Common myeloid progenitor, CD34-positive (primary cell): ENCODE measurements around the gene BICRAL.
"Not testable (repeated sequence)": the region's sequence is repeated elsewhere in the genome, so short reads cannot be mapped to it uniquely, and the experiment has no call there.

Experiments used
- CTCF ChIA-PET: fragments of 350-600 bp; sonication (Branson Sonifier 250); formaldehyde crosslinking; loops from one replicate; lab custom pipeline; 2021; ENCODE audit warnings: antibody characterized with exemption; lab: Charles Lee
- POLR2A ChIA-PET: fragments of 350-600 bp; sonication (Branson Sonifier 250); formaldehyde crosslinking; loops from one replicate; lab custom pipeline; 2021; ENCODE audit warnings: antibody characterized with exemption; lab: Charles Lee
- DNase-seq, 3 donors: peaks; one replicate each; pipeline versions ENCODE4 v3.0.0 to v3.0.0-alpha.2; 2013
- H3K27ac ChIP-seq, 2 experiments: 1 replicate in 1 of 2; 2 replicates in 1 of 2; pipeline ENCODE4 v1.7.0; 2013; ENCODE audit warnings: inconsistent platforms in 2 of 2, low read length in 2 of 2, mild to moderate bottlenecking in 2 of 2, low read depth in 1 of 2, moderate library complexity in 1 of 2; ENCODE audit not compliant: severe bottlenecking in 2 of 2, insufficient read depth in 1 of 2, poor library complexity in 1 of 2
- H3K27me3 ChIP-seq, 5 experiments: replicated peaks in 2 of 5; 1 replicate in 3 of 5; 2 replicates in 2 of 5; pipeline versions ENCODE4 v1.6.1 to v1.7.0; 2013; ENCODE audit warnings: low read length in 4 of 5, mild to moderate bottlenecking in 2 of 5, moderate library complexity in 2 of 5, inconsistent platforms in 1 of 5; ENCODE audit not compliant: insufficient read depth in 5 of 5, control insufficient read depth in 4 of 5
- H3K36me3 ChIP-seq, 4 experiments: 1 replicate in 2 of 4; 2 replicates in 2 of 4; pipeline versions ENCODE4 v1.6.1 to v1.7.0; 2013; ENCODE audit warnings: low read length in 3 of 4, control low read depth in 1 of 4, mild to moderate bottlenecking in 1 of 4; ENCODE audit not compliant: control insufficient read depth in 4 of 4, insufficient read depth in 4 of 4
- H3K4me1 ChIP-seq, 4 experiments: 1 replicate in 3 of 4; 2 replicates in 1 of 4; pipeline versions ENCODE4 v1.6.1 to v1.7.1; 2013; ENCODE audit warnings: low read length in 3 of 4, mild to moderate bottlenecking in 3 of 4, control low read depth in 1 of 4, inconsistent platforms in 1 of 4, moderate library complexity in 1 of 4; ENCODE audit not compliant: control insufficient read depth in 4 of 4, insufficient read depth in 4 of 4; ENCODE audit errors: control extremely low read depth in 1 of 4
- H3K4me3 ChIP-seq, 7 experiments: 1 replicate in 4 of 7; 2 replicates in 3 of 7; pipeline versions ENCODE4 v1.5.1 to v1.7.0; 2013; ENCODE audit warnings: mild to moderate bottlenecking in 7 of 7, low read length in 6 of 7, moderate library complexity in 6 of 7, inconsistent platforms in 2 of 7, low read depth in 2 of 7, control low read depth in 1 of 7; ENCODE audit not compliant: insufficient read depth in 4 of 7, control insufficient read depth in 1 of 7; ENCODE audit errors: extremely low read depth in 1 of 7
- H3K9me3 ChIP-seq, 5 experiments: 1 replicate in 4 of 5; 2 replicates in 1 of 5; pipeline versions ENCODE4 v1.6.1 to v1.7.1; 2013; ENCODE audit warnings: low read length in 4 of 5, mild to moderate bottlenecking in 2 of 5, inconsistent platforms in 1 of 5, low read depth in 1 of 5, moderate library complexity in 1 of 5; ENCODE audit not compliant: control insufficient read depth in 4 of 5, insufficient read depth in 2 of 5; ENCODE audit errors: control extremely low read depth in 1 of 5
- WGBS: methylation state at CpG from one replicate; pipeline ENCODE4 v1.1.5; 2013; ENCODE audit not compliant: insufficient coverage; 5-methylcytosine and 5-hydroxymethylcytosine counted together

BICRAL gene

GRCh38 chr6:42877695-42878094, 95.8 kb downstream of the BICRAL start:
- WGBS, result 90% methylated on average over 3 of the region's 3 CpGs
- DNase-seq, result no peak
- Histone ChIP-seq H3K9me3 (no peaks in the 10 kb centered on the region), H3K4me3 (no peak overlapping the region), H3K36me3 (peaks cover 0 to 5% (median 2%) of the 10 kb centered on the region in 4 experiments), H3K27me3 (no peaks in the 10 kb centered on the region), H3K27ac (no peak overlapping the region), H3K4me1 (peaks cover 0 to 19% (median 12%) of the 10 kb centered on the region in 4 experiments)
- ChIA-PET CTCF (interaction anchor here (0.6 to 5.7 kb wide), 6 partner anchors 9 to 216 kb away, joined by 3 to 58 read pairs (median 4); no protein-coding TSS in a partner anchor), POLR2A (no interaction called here)

GRCh38 chr6:42879372-42880239, 97.8 kb downstream of the BICRAL start, which contains the start of gene RPL7L1:
Gene RPL7L1 (plus strand): TSS chr6:42879616. CDS start chr6:42879911, 295 bp downstream.
- Histone ChIP-seq H3K27me3 (no peaks in the 10 kb centered on the region), H3K9me3 (no peaks in the 10 kb centered on the region), H3K27ac (peak within 1 kb of the TSS; percentile 93 to 97), H3K4me1 (peaks cover 0 to 19% (median 12%) of the 10 kb centered on the region in 4 experiments), H3K36me3 (peaks cover 8 to 22% (median 17%) of the 10 kb centered on the region in 4 experiments), H3K4me3 (peak within 1 kb of the TSS; percentile 63 to 99 (median 92))
- DNase-seq, result peak; percentile 90 to 94 (median 91)
- ChIA-PET CTCF (interaction anchor here (0.6 to 5.7 kb wide), 11 partner anchors 9 to 227 kb away, joined by 3 to 58 read pairs (median 3); a partner anchor contains a TSS), POLR2A (interaction anchor here (0.5 to 2.4 kb wide), 15 partner anchors 11 to 829 kb away, joined by 3 to 13 read pairs (median 4); partner anchors contain the start of genes TAF8 and TBCC)
- WGBS, result under 1% methylated on average over 38 of the region's 41 CpGs

- Histone ChIP-seq H3K4me3 (peak overlapping the region; percentile 63 to 99 (median 92)), H3K36me3 (peaks cover 13 to 27% (median 24%) of the 10 kb centered on the region in 4 experiments), H3K4me1 (peaks cover 0 to 19% (median 12%) of the 10 kb centered on the region in 4 experiments), H3K27ac (peak overlapping the region; percentile 93 to 97)
- 12% methylated on average over 17 of the region's 25 CpGs for WGBS
- ChIA-PET CTCF (interaction anchor here (0.6 to 5.7 kb wide), 10 partner anchors 9 to 218 kb away, joined by 3 to 58 read pairs (median 5); no protein-coding TSS in a partner anchor), POLR2A (interaction anchor here (1.1 to 2.4 kb wide), 6 partner anchors 10 to 219 kb away, joined by 3 to 13 read pairs (median 6); partner anchors contain the start of gene TBCC)
- not testable (repeated sequence) for H3K27me3 ChIP-seq, DNase-seq, H3K9me3 ChIP-seq
Measured at GRCh38 chr6:42880240-42880817, 98.5 kb downstream of the BICRAL start.

GRCh38 chr6:42880871-42881270, 99.0 kb downstream of the BICRAL start:
- Histone ChIP-seq H3K4me3 (peak overlapping the region in 6 of 7 experiments; percentile 68 to 99 (median 92)), H3K27ac (peak overlapping the region; percentile 93 to 97), H3K4me1 (peaks cover 0 to 19% (median 12%) of the 10 kb centered on the region in 4 experiments), H3K36me3 (peaks cover 16 to 32% (median 27%) of the 10 kb centered on the region in 4 experiments)
- DNase-seq, H3K9me3 ChIP-seq, H3K27me3 ChIP-seq: not testable (repeated sequence)
- 90% methylated on average over 6 of the region's 12 CpGs for WGBS
- POLR2A ChIA-PET, result interaction anchor here (1.3 to 2.4 kb wide), 3 partner anchors 10 to 135 kb away, joined by 4 to 13 read pairs (median 10); partner anchors contain the start of gene TBCC
- CTCF ChIA-PET, result interaction anchor here (0.6 to 3.8 kb wide), 8 partner anchors 8 to 218 kb away, joined by 3 to 17 read pairs (median 6); no protein-coding TSS in a partner anchor

GRCh38 chr6:42885702-42886101, 103.8 kb downstream of the BICRAL start:
- H3K4me1 ChIP-seq, result peaks cover 6 to 14% (median 10%) of the 10 kb centered on the region in 4 experiments
- no peaks in the 10 kb centered on the region for H3K27me3 ChIP-seq
- no peak for DNase-seq
- no peak overlapping the region for H3K4me3 ChIP-seq
- POLR2A ChIA-PET, result no interaction called here
- 100% methylated on average over 4 of the region's 4 CpGs for WGBS
- no peaks in the 10 kb centered on the region for H3K9me3 ChIP-seq
- H3K36me3 ChIP-seq, result peaks cover 16 to 37% (median 31%) of the 10 kb centered on the region in 4 experiments
- CTCF ChIA-PET, result no interaction called here
- peak overlapping the region in 1 of 2 experiments; percentile 12 for H3K27ac ChIP-seq

GRCh38 chr6:42888201-42888600, 106.3 kb downstream of the BICRAL start:
- H3K9me3 ChIP-seq, H3K27me3 ChIP-seq, H3K4me3 ChIP-seq, POLR2A ChIA-PET, H3K27ac ChIP-seq, DNase-seq: not testable (repeated sequence)
- peaks cover 11 to 30% (median 23%) of the 10 kb centered on the region in 4 experiments for H3K4me1 ChIP-seq
- peaks cover 15 to 30% (median 23%) of the 10 kb centered on the region in 4 experiments for H3K36me3 ChIP-seq
- CTCF ChIA-PET, result interaction anchor here (1.9 kb wide), 1 partner anchor 8 kb away, joined by 8 read pairs; the partner anchor contains the start of gene RPL7L1
- WGBS, result no CpG with 5 or more reads among the region's 4 CpGs
